Ascending aorta (tissue), 2 donors: Measurements from ENCODE around the gene ARID1B. TPM values are rescaled to one million over a fixed set of nuclear protein-coding genes. Genes with fewer than 3 reads are reported as not detected.

ENCODE experiments used
- DNase-seq, 2 donors: peaks; one replicate each; pipeline ENCODE4 v3.0.0-alpha.2; 2019; ENCODE audit warnings: low spot score in 2 of 2
- H3K27ac ChIP-seq, 2 donors: fragments of 200-600 bp; sonication (generic); one replicate each; pipeline ENCODE4 v1.5.1; 2016 to 2017; ENCODE audit warnings: mild to moderate bottlenecking in 1 of 2
- H3K27me3 ChIP-seq: fragments of 200-600 bp; sonication (generic); one replicate; pipeline ENCODE4 v1.5.1; 2017
- H3K36me3 ChIP-seq, 2 donors: fragments of 200-600 bp; sonication (generic); one replicate each; pipeline ENCODE4 v1.5.1; 2016
- H3K4me1 ChIP-seq, 2 donors: fragments of 200-600 bp; sonication (generic); one replicate each; pipeline ENCODE4 v1.5.1; 2016 to 2017; ENCODE audit warnings: mild to moderate bottlenecking in 1 of 2
- H3K4me3 ChIP-seq, 2 donors: fragments of 200-600 bp; sonication (generic); one replicate each; pipeline ENCODE4 v1.5.1; 2016 to 2017; ENCODE audit warnings: mild to moderate bottlenecking in 1 of 2
- H3K9me3 ChIP-seq, 2 donors: fragments of 200-600 bp; sonication (generic); one replicate each; pipeline ENCODE4 v1.5.1; 2016
- CTCF ChIP-seq, 3 experiments: fragments of 200-600 bp in 2 of 3; fragments of 450-650 bp in 1 of 3; sonication (generic) in 2 of 3; IDR thresholded peaks; one replicate each; pipeline ENCODE4 v1.5.1; 2016 to 2019; ENCODE audit warnings: antibody characterized with exemption in 3 of 3, mild to moderate bottlenecking in 1 of 3, moderate library complexity in 1 of 3
- intact Hi-C: fragments of 100-400 bp; cut with DNase I; formaldehyde crosslinking; loops from one replicate; pipeline ENCODE4 v1.15.1; 2023
- total RNA-seq: library from RNA; depleted of rRNA; stranded (reverse); fragments of >200 nt; gene quantifications from one replicate; pipeline ENCODE4 v1.1.0, GENCODE V29; 2016

Gene ARID1B
- total RNA-seq, 1 donor from 2014 or later = 97.9 TPM

GRCh38 chr6:157055863-157056262 is 278.7 kb downstream of the ARID1B start:
- intact Hi-C loops = no loop called here
- no peak overlapping the region for H3K4me3 ChIP-seq
- no peaks in the 10 kb centered on the region for H3K27me3 ChIP-seq
- no peak for DNase-seq
- peaks cover 0 to 3% of the 10 kb centered on the region in 2 donors for H3K9me3 ChIP-seq
- H3K36me3 ChIP-seq = no peaks in the 10 kb centered on the region
- H3K4me1 ChIP-seq = peaks cover 0 to 4% of the 10 kb centered on the region in 2 donors
- H3K27ac ChIP-seq = no peak overlapping the region
- TF ChIP-seq CTCF (IDR thresholded peaks at IDR 0.05) = no peak

- H3K36me3 ChIP-seq = no peaks in the 10 kb centered on the region
- no peak overlapping the region for H3K4me3 ChIP-seq
- DNase-seq = no peak
- H3K4me1 ChIP-seq = peaks cover 0 to 4% of the 10 kb centered on the region in 2 donors
- no peak overlapping the region for H3K27ac ChIP-seq
- intact Hi-C loops = no loop called here
- peaks cover 0 to 3% of the 10 kb centered on the region in 2 donors for H3K9me3 ChIP-seq
- no peaks in the 10 kb centered on the region for H3K27me3 ChIP-seq
- no peak for TF ChIP-seq CTCF (IDR thresholded peaks at IDR 0.05)
These were observed 279.1 kb downstream of the ARID1B start for GRCh38 chr6:157056275-157056674.

GRCh38 chr6:157058574-157058973 is 281.4 kb downstream of the ARID1B start:
- H3K27ac ChIP-seq = no peak overlapping the region
- no peaks in the 10 kb centered on the region for H3K27me3 ChIP-seq
- no peak for TF ChIP-seq CTCF (IDR thresholded peaks at IDR 0.05)
- DNase-seq = no peak
- H3K4me3 ChIP-seq = no peak overlapping the region
- H3K9me3 ChIP-seq = peaks cover 0 to 3% of the 10 kb centered on the region in 2 donors
- intact Hi-C loops = no loop called here
- peaks cover 0 to 4% of the 10 kb centered on the region in 2 donors for H3K4me1 ChIP-seq
- H3K36me3 ChIP-seq = no peaks in the 10 kb centered on the region

GRCh38 chr6:157059781-157060180 is 282.6 kb downstream of the ARID1B start:
- peaks cover 0 to 3% of the 10 kb centered on the region in 2 donors for H3K9me3 ChIP-seq
- H3K27me3 ChIP-seq = no peaks in the 10 kb centered on the region
- intact Hi-C loops = no loop called here
- no peak overlapping the region for H3K4me3 ChIP-seq
- no peaks in the 10 kb centered on the region for H3K36me3 ChIP-seq
- H3K4me1 ChIP-seq = peaks cover 0 to 4% of the 10 kb centered on the region in 2 donors
- no peak overlapping the region for H3K27ac ChIP-seq
- TF ChIP-seq CTCF (IDR thresholded peaks at IDR 0.05) = no peak
- no peak for DNase-seq

GRCh38 chr6:157060440-157060952 is 283.3 kb downstream of the ARID1B start:
- Histone ChIP-seq H3K36me3 (no peaks in the 10 kb centered on the region), H3K4me1 (peaks cover 0 to 4% of the 10 kb centered on the region in 2 donors), H3K27ac (no peak overlapping the region), H3K27me3 (no peaks in the 10 kb centered on the region), H3K4me3 (no peak overlapping the region), H3K9me3 (peaks cover 0 to 3% of the 10 kb centered on the region in 2 donors)
- DNase-seq = no peak
- intact Hi-C loops = no loop called here
- TF ChIP-seq CTCF (IDR thresholded peaks at IDR 0.05) = no peak
